GM12864 (cell line): ENCODE results near the gene C1orf21.

ENCODE experiments used
- DNase-seq: peaks from one replicate; pipeline ENCODE4 v3.0.0-alpha.2; 2011; ENCODE audit warnings: low read depth
- H3K4me3 ChIP-seq: 2 replicates; pipeline ENCODE4 v1.5.1; 2011; ENCODE audit warnings: mild to moderate bottlenecking, low read depth, low read length, control low read depth
- TF ChIP-seq, protein P1 (sequence below): IDR thresholded peaks from 2 replicates; pipeline ENCODE4 v1.5.1; 2011; ENCODE audit warnings: low read depth, mild to moderate bottlenecking, moderate library complexity, low read length, control low read depth, inconsistent platforms; ENCODE audit errors: missing control alignments

Gene C1orf21

DNA sequence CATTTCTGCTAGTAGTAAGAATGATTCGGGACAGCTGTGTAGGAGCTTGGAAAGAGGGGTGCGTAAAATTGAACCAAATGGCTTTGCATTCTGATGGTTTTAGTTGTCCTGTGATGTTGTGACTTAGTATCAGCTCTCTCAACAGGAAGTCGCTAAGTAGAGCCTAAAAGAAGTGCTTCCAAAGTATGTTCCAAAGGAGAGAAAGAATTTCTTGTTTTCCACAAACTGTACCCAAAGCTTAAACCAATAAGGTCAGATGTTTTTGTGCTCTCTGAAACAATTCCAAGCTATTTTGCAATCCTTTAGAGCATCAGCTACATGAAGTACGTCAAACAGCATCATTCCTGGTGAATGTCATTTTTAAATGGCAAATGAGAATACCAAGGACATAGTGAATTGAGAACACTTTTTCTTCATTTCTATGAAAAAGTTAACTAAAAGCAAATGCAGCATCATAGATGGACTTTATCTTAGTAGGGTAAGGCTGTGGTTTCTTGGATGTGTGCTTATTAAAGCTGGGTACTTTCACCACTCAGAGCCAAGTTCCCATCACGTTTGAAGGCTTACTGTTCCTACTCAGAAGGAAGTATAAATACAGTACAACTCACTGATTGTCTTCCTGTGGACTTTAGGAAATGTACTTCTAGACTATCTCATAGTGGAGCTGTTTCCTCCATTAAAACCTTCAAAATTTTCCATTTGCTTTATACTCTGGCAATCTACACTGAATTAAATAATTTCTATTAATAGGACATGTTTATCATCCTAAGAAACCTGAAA is 148.6 kb downstream of the C1orf21 start:
- no peak overlapping the region for H3K4me3 ChIP-seq
- TF ChIP-seq, protein P1, sequence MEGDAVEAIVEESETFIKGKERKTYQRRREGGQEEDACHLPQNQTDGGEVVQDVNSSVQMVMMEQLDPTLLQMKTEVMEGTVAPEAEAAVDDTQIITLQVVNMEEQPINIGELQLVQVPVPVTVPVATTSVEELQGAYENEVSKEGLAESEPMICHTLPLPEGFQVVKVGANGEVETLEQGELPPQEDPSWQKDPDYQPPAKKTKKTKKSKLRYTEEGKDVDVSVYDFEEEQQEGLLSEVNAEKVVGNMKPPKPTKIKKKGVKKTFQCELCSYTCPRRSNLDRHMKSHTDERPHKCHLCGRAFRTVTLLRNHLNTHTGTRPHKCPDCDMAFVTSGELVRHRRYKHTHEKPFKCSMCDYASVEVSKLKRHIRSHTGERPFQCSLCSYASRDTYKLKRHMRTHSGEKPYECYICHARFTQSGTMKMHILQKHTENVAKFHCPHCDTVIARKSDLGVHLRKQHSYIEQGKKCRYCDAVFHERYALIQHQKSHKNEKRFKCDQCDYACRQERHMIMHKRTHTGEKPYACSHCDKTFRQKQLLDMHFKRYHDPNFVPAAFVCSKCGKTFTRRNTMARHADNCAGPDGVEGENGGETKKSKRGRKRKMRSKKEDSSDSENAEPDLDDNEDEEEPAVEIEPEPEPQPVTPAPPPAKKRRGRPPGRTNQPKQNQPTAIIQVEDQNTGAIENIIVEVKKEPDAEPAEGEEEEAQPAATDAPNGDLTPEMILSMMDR: no peak

DNA sequence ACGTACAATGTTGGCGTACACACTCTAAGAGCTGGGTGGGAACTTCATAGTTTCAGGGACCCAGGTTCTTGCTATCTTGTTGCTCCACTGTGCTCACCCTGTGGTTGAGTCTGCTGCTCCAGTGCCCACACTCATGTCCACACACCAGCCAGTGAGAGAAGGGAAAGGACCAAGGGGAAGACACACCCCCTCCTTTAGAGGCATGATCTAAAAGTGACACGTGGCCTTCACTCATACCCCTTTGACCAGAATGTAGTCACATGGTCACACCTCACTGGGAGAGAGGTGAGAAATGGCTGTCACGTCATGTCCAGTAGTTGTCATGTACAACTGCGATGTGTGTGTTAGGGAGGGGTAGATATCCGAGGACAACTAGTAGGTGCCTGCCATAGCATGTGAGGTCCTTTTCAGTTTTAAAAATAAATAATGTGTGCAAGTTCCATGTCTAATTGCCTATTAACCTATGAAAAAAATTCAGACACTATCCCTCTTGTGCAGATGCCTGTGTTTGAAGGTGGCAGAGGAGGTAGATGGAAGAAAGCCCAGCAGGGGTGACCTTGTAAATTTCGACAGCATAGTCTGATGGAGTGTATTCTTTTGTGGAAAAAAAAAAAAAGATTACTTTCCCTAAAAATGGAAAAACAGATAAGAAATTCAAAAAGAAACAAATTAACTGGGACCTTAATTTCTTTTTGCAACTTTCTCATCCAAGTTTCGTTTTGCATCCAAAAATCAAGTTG is 149.6 kb downstream of the C1orf21 start:
- no peak for DNase-seq
- TF ChIP-seq, protein P1: no peak
- H3K4me3 ChIP-seq: no peak overlapping the region

More for the DNA sequence above, 148.6 kb downstream of the C1orf21 start:
- no peak for DNase-seq

DNA sequence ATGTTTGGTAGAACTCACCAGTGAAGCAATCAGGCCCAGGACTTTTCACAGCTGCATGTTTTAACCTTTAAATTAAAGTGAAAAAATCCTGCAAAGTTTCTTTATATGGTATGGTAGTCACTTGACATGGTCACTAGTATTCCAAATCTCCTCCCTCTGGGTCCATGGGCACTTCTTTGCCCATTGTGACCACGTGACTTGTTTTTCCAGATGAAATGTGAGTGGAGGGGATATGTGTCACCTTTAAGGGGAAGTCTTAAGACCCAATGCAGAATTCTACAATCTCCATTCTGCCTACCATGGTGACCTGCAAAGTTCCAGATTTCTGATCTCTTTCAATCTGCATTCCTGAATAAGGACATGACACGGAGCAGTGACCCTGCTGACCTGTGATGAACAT is 152.8 kb downstream of the C1orf21 start:
- TF ChIP-seq, protein P1: no peak
- DNase-seq: no peak
- H3K4me3 ChIP-seq: no peak overlapping the region

DNA sequence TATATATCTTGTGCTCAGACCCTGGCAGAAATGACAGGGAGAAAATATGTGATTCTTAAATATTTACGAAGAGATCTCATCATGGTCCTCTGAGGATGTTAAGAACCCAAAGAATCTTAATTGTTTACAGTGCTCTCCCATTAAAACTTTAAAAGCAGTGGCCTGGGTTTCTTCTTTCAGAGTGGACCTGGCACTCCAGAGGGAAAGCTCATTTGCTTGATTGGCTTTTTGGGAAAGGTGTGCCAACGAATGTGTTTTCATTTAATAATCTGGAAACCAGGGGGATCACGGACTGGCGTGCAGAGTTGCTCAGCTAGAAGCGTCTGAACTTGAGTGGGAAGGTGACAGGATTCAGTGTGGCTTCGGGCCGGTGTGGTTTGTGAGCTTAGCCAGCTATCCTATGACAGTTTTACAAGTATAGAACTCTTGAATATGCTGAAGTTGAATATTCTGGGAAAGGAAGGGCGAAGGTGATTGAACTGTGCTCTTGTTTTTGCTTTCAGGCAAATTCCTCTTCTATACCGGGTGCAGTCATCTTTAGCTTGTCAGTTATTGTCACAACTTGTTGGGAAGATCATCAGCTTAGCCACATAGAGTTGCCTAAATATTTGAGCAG is 154.8 kb downstream of the C1orf21 start:
- no peak for DNase-seq
- H3K4me3 ChIP-seq: no peak overlapping the region
- TF ChIP-seq, protein P1: no peak

DNA sequence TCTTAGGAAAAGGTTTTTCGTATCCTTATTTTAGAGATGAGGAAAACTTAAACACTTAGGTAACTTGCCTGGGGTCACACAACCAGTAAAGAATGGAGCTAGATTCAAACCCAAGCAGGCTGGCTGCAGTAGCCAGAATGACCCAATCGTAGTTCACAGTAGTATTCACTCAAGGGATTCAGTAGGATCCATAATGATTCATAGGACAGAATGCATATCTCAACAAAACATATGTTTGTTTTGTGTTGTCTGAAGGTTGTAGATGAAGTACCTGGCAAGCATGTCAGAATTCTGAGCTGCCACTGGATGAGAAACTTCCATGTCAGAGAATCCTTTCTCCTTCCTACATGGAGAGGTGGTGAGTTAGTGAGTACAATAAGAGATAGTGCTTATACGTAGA is 155.5 kb downstream of the C1orf21 start:
- no peak for DNase-seq

DNA sequence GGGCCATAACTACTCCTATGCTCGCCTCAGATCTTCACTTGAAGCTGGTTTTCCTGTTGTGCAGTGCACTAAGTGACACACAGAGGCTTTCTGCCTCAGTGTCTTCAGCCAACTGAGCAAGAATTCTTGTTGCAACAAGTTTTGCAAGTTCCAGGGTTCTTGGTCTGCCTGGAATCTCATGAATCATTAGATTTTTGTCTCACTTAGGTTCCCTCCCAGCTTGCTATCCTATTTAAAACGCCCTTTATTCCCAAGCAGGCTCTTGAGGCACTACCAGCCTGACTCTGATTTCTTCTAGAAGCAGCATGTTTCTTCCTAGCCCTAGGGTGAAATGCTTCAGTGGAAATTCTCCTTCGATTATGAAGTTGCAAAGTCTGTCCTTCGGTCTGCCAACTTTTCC is 158.8 kb downstream of the C1orf21 start:
- H3K4me3 ChIP-seq: no peak overlapping the region
- DNase-seq: no peak
- TF ChIP-seq, protein P1: no peak

More for the DNA sequence above, 155.5 kb downstream of the C1orf21 start:
- H3K4me3 ChIP-seq: no peak overlapping the region
- TF ChIP-seq, protein P1: no peak
